Body of pancreas (tissue), 4 donors: ENCODE data around the gene ART4.

ENCODE experiments used
- POLR2A ChIP-seq, 3 donors: fragments of 450-650 bp; IDR thresholded peaks; one replicate each; pipeline ENCODE4 v1.6.1; 2016; ENCODE audit warnings: antibody characterized with exemption in 3 of 3, mild to moderate bottlenecking in 2 of 3
- TF ChIP-seq, protein P1 (sequence below), 7 experiments: fragments of 450-650 bp in 4 of 7; fragments of 200-600 bp in 3 of 7; sonication (generic) in 3 of 7; IDR thresholded peaks; one replicate each; pipeline ENCODE4 v1.5.1; 2016 to 2019; ENCODE audit warnings: antibody characterized with exemption in 7 of 7

DNA sequence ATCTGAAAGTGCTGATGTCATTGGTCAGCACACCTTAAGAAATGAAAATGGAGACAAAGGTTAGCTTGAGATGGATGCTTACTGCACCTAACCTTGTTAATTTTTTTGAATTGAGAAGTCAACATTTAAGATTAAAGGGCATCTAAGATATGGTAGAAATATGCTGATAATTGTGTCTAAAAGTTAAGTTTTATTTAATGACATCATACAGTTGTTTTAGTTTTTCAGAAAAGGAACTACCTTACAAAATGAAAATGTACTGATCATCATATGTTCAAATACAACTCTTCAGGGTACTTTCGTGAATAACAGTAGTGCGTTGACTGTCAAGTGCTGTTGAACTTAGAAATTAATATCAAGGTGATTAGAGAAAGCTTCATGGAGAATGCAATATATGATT, 31.8 kb downstream of the ART4 start:
- TF ChIP-seq, protein P1, sequence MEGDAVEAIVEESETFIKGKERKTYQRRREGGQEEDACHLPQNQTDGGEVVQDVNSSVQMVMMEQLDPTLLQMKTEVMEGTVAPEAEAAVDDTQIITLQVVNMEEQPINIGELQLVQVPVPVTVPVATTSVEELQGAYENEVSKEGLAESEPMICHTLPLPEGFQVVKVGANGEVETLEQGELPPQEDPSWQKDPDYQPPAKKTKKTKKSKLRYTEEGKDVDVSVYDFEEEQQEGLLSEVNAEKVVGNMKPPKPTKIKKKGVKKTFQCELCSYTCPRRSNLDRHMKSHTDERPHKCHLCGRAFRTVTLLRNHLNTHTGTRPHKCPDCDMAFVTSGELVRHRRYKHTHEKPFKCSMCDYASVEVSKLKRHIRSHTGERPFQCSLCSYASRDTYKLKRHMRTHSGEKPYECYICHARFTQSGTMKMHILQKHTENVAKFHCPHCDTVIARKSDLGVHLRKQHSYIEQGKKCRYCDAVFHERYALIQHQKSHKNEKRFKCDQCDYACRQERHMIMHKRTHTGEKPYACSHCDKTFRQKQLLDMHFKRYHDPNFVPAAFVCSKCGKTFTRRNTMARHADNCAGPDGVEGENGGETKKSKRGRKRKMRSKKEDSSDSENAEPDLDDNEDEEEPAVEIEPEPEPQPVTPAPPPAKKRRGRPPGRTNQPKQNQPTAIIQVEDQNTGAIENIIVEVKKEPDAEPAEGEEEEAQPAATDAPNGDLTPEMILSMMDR (IDR thresholded peaks at IDR 0.05): no peak
- TF ChIP-seq POLR2A (IDR thresholded peaks at IDR 0.05): no peak
